Right renal pelvis (tissue), 4 donors: ENCODE results near the gene TGFB1. TPM values are rescaled to one million over a fixed set of nuclear protein-coding genes. Genes with fewer than 3 reads are reported as not detected.

Source experiments
- DNase-seq, 4 donors: peaks; one replicate each; pipeline ENCODE4 v3.0.0-alpha.2; 2013; ENCODE audit warnings: low read depth in 4 of 4, low spot score in 3 of 4, missing footprints in 1 of 4
- polyA plus RNA-seq, 4 donors: library from polyadenylated mRNA; unstranded; fragments of 120-200 nt; gene quantifications; one replicate each; pipeline ENCODE4 v1.2.1, GENCODE V29; 2013; ENCODE audit not compliant: insufficient read length in 4 of 4

Gene TGFB1
- polyA plus RNA-seq, 4 donors: 24.0 to 37.9 (median 30.5) TPM

- no peak for DNase-seq
Observed at GRCh38 chr19:41323023-41323422, 30.7 kb downstream of the TGFB1 start.

- DNase-seq: no peak
Observed at GRCh38 chr19:41322451-41322850, 31.3 kb downstream of the TGFB1 start.

DNA sequence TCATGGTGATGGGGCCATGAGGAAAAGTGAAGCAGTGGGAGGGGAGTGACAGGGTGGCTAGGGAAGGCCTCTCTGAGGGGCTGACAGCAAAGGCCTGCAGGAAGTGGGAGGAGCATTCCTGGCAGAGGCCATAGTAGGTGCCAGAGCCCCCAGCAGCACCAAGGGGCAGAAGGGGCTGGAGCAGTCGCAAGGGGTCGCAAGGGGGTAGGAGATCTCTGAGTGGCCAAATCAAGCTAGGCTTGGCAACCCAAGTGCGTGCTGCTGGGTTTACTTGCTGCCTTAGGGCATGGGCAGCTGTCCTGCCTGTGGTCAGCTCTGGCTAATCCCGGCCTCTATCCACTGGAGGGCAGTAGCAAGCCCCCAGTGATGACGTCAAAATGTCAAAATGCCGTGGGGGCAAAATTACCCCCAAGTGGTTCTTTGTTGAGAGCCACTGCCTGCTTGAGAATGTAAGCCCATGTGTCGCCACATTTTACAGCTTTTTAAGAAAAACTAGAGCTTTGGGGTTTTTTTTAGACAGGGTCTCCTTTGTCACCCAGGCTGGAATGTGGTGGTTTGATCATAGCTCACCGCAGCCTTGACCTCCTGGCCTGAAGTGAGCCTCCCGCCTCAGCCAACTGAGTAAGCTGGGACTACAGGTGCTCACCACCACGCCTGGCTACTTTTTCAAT is 32.0 kb downstream of the TGFB1 start:
- DNase-seq: no peak

- DNase-seq: no peak
Observed at GRCh38 chr19:41321204-41321599, 32.5 kb downstream of the TGFB1 start.

DNA sequence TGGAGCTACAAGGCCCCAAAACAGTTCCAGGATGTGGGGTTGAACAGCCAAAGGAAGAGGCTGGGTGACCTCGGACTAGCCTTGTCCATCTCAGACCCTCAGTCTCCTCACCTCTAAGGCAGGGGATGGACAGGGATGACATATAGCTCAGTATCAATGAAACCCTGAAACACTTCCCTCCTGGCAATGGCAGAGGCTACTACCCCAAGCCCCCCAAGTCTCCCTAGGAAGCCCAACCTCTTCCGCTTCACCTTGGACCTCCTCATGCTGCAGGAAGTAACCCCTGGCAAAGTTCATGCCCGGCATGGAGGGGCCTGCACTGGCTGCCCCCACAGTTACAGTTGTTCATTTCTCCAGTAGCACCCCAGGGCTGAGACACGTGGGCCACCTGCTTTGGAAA is 33.2 kb downstream of the TGFB1 start:
- DNase-seq: no peak

GRCh38 chr19:41320185-41320518 is 33.6 kb downstream of the TGFB1 start:
- no peak for DNase-seq

GRCh38 chr19:41319500-41320184 is 34.1 kb downstream of the TGFB1 start:
- no peak for DNase-seq

GRCh38 chr19:41318696-41319499 is 34.8 kb downstream of the TGFB1 start:
- no peak for DNase-seq

GRCh38 chr19:41316306-41316920 is 37.3 kb downstream of the TGFB1 start:
- no peak for DNase-seq

- no peak for DNase-seq
Observed at GRCh38 chr19:41311613-41312012, 42.1 kb downstream of the TGFB1 start.

GRCh38 chr19:41311072-41311471 is 42.6 kb downstream of the TGFB1 start:
- no peak for DNase-seq

DNA sequence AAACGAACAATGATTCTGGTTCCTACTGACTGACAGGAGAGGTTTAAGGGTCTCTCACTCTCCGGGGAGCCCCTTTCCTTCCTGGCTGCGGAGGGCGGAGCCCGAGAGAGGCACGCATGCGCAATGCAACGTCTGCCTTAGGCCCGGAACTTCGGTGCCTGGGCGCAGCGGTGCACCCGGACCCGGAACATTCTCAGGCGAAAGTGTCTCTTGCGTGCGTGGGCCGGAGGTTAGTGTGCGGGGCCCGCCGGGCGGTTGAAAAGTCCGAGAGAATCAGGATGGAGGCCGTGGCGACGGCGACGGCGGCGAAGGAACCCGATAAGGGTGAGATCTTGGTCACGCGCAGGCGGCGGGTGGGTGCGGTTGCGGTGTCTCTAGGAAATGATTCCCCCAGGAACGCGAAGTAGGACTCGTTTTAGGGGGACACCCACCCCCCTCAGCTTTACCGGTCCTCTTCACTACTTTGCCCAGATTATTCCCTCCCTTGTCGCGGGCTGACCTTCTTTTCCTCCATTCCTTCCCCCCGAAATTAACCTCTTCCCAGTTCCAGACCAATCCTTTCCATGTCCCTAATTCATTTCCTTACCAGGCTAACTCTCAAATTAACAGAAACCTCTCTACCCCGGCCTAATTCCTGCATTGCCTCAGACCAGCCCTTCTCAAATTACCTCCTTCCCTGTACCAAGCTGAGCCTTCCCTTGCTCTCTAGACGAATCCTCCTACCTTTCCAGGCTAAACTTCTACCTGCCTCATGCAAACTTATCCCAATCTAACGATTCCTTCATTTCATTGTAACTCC is 43.5 kb downstream of the TGFB1 start, which contains the start of gene CCDC97:
TSS of gene CCDC97 (plus strand) at position 140 of the 799 bp plus-strand sequence. CDS start at position 279, 139 bp downstream.
- peak; percentile 80 to 96 (median 85) for DNase-seq

DNA sequence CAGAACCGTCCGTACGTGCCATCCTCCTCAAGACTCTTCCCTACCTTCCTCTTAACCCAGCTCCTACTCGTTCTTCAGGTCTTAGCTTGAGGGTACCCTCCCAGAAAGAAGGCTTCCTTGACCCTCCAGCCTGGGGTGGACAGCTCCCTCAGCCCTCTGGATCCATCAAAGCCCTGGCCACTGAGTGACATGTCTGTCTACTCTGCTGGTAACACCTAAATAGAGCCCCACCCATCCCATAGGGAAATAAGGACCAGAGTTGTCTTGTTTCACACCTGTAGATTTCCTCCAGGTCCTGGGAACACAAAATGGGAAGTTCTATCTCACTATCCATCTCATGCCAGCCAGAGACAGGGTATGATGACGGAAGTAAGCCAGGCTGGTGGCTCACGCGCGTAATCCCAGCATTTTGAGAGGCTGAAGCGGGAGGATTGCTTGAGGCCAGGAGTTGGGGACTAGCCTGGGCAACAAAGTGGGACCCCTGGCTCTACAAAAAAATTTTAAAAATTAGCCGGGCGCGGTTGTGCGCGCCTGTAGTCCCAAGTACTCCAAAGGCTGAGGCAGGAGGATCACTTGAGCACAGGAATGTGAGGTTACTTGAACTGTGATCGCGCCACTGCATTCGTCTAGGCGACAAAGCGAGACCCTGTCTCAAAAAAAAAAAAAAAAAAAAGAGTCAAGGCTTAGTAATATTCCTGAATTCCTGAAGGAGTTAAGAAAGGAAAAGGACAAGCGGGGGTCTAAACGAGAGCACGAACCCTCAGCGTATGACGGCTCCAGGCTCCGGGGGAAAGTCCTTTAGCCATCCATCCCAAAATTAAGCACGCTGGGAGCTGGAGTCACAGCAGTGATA is 44.3 kb downstream of the TGFB1 start:
- DNase-seq: no peak

GRCh38 chr19:41308450-41309179 is 45.1 kb downstream of the TGFB1 start:
- peak; percentile 83 to 90 (median 86) for DNase-seq

- no peak for DNase-seq
Observed at GRCh38 chr19:41307954-41308449, 45.7 kb downstream of the TGFB1 start.

DNA sequence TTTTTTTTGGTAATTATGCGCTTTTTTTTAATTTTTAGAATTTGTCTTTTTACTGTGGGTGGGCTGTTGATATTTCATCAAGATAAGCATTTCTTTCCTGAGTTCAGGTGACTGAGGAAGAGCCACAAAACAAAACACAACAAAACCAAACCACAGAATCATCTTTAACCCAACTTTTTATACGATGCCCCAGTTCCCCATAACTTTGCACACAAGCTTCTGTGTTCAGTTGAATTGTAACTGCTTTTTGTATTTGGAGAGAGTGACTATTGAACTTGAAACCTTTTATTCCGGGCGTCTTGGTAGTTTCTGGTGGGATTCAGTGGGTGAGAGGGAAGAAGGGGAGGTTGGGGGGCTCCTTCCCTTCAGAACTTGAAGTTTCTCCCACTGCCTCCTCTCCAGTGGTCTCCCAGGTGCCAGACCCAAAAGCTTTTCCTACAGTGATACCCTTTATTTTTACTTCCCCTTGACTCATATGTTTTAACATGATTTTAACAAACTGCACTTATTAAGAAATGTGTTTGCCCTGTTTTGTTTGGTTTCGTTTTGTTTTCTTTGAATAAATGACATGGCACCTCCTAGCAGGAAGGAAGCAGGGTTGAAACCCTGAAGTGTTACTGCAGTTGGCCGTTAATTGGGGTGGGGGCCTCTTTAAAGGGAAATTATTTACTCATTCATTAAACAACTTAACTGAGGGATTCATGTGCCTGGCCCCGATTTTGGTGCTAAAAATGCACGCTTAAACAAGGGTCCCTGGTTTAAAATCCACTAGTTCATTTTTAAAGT is 46.4 kb downstream of the TGFB1 start:
- DNase-seq: no peak

- DNase-seq: no peak
Observed at GRCh38 chr19:41305927-41306793, 47.6 kb downstream of the TGFB1 start.
